ENCODE measurements around the gene GJD3. TPM values are rescaled to one million over a fixed set of nuclear protein-coding genes. Genes with fewer than 3 reads are reported as not detected.

The GJD3 gene
- total RNA-seq, 2 donors from 2014 or later, result not detected

- TF ChIP-seq CTCF (conservative IDR thresholded peaks at IDR 0.05), result no peak
- H3K4me1 ChIP-seq (ENCODE audit: control insufficient read depth, insufficient read depth, low read length), result peaks cover 21% of the 10 kb centered on the region
- H3K36me3 Mint-ChIP-seq (ENCODE audit: low read depth), result peaks cover 24% of the 10 kb centered on the region
- H3K4me1 Mint-ChIP-seq, result peaks cover 56% of the 10 kb centered on the region
- H3K4me3 ChIP-seq (ENCODE audit: low read length), result no peak overlapping the region
- peak overlapping the region; percentile 15 for H3K4me3 Mint-ChIP-seq
- no peaks in the 10 kb centered on the region for H3K27me3 Mint-ChIP-seq (ENCODE audit: insufficient read depth)
- peaks cover 28% of the 10 kb centered on the region for H3K36me3 ChIP-seq (ENCODE audit: control insufficient read depth, insufficient read depth, low read length)
- H3K9me3 ChIP-seq (ENCODE audit: control insufficient read depth, low read length), result no peaks in the 10 kb centered on the region
- no peaks in the 10 kb centered on the region for H3K27me3 ChIP-seq (ENCODE audit: control insufficient read depth, insufficient read depth, low read length, poor library complexity, severe bottlenecking)
- no peak overlapping the region for H3K9ac ChIP-seq (ENCODE audit: extremely low read depth, low read length, poor library complexity, severe bottlenecking)
- WGBS, 2 experiments (ENCODE audit: insufficient coverage in 1 of 2, insufficient read length in 1 of 2), result 13 to 67% methylated on average over 1 to 6 of the region's 9 CpGs
- no peak overlapping the region for H3K27ac Mint-ChIP-seq
- peak; percentile 77 for DNase-seq
- peak overlapping the region; percentile 95 for H3K27ac ChIP-seq (ENCODE audit: low read depth, low read length)
- H3K9me3 Mint-ChIP-seq, result no peaks in the 10 kb centered on the region
Measured at GRCh38 chr17:40347319-40348135, 17.0 kb downstream of the GJD3 start.

GRCh38 chr17:40346765-40347158 lies 17.8 kb downstream of the GJD3 start:
- peaks cover 21% of the 10 kb centered on the region for H3K36me3 ChIP-seq (ENCODE audit: control insufficient read depth, insufficient read depth, low read length)
- H3K36me3 Mint-ChIP-seq (ENCODE audit: low read depth), result peaks cover 16% of the 10 kb centered on the region
- peak overlapping the region; percentile 15 for H3K4me3 Mint-ChIP-seq
- 87% methylated on average over 1 of the region's 1 CpG; no CpG with 5 or more reads in 1 of the 2 experiments for WGBS, 2 experiments (ENCODE audit: insufficient coverage in 1 of 2, insufficient read length in 1 of 2)
- peaks cover 21% of the 10 kb centered on the region for H3K4me1 ChIP-seq (ENCODE audit: control insufficient read depth, insufficient read depth, low read length)
- H3K4me1 Mint-ChIP-seq, result peaks cover 54% of the 10 kb centered on the region
- no peak overlapping the region for H3K4me3 ChIP-seq (ENCODE audit: low read length)
- H3K27ac Mint-ChIP-seq, result no peak overlapping the region
- DNase-seq, result no peak
- no peaks in the 10 kb centered on the region for H3K9me3 Mint-ChIP-seq
- H3K27me3 Mint-ChIP-seq (ENCODE audit: insufficient read depth), result no peaks in the 10 kb centered on the region
- H3K9ac ChIP-seq (ENCODE audit: extremely low read depth, low read length, poor library complexity, severe bottlenecking), result no peak overlapping the region
- H3K27ac ChIP-seq (ENCODE audit: low read depth, low read length), result peak overlapping the region; percentile 95
- H3K9me3 ChIP-seq (ENCODE audit: control insufficient read depth, low read length), result no peaks in the 10 kb centered on the region
- no peaks in the 10 kb centered on the region for H3K27me3 ChIP-seq (ENCODE audit: control insufficient read depth, insufficient read depth, low read length, poor library complexity, severe bottlenecking)
- no peak for TF ChIP-seq CTCF (conservative IDR thresholded peaks at IDR 0.05)

DNA sequence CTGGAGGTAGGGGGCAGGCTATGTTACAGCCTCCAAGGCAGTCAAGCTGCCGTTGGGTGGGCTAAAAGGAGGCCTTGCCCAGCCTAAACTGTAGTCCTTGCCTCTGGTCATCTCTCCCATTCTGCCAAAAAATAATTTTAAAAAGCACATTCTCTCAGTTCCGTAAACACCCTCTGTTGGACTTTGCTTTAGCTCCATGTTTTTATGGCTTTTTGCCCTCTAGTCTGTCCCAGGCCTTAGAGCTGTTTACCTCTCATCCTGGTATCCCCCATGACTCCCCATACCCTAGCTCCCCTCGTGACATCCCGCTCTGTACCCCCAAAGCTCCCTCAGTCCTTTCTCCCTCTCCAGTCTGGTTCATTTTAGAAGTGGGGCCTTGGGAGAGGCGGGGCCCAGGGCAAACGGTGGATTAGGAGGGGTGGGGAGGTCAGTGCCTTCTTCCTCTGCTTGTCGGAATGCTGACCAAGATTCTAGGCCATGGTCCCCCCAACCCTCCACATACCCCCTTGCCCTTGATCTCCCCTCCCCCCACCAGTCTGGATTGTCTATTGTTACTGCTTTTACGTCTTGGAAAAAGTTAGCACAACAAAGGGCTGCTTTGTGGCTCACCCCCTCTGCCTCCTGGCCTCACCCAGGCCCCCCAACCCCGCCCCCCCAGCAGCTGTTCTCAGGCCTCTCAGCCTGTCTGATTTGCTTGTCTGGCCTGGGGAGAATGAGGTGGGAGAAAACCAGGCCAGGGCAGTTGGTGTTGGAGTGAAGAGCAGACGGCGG lies 18.4 kb downstream of the GJD3 start:
- Mint-ChIP-seq H3K27ac (peak overlapping the region; percentile 61), H3K27me3 (ENCODE audit: insufficient read depth) (no peaks in the 10 kb centered on the region), H3K36me3 (ENCODE audit: low read depth) (peaks cover 13% of the 10 kb centered on the region), H3K9me3 (no peaks in the 10 kb centered on the region), H3K4me3 (peak overlapping the region; percentile 72), H3K4me1 (peaks cover 55% of the 10 kb centered on the region)
- Histone ChIP-seq H3K9ac (ENCODE audit: extremely low read depth, low read length, poor library complexity, severe bottlenecking) (peak overlapping the region; percentile 71), H3K27ac (ENCODE audit: low read depth, low read length) (peak overlapping the region; percentile 95), H3K4me3 (ENCODE audit: low read length) (peak overlapping the region; percentile 85), H3K36me3 (ENCODE audit: control insufficient read depth, insufficient read depth, low read length) (peaks cover 19% of the 10 kb centered on the region), H3K27me3 (ENCODE audit: control insufficient read depth, insufficient read depth, low read length, poor library complexity, severe bottlenecking) (no peaks in the 10 kb centered on the region), H3K4me1 (ENCODE audit: control insufficient read depth, insufficient read depth, low read length) (peaks cover 21% of the 10 kb centered on the region), H3K9me3 (ENCODE audit: control insufficient read depth, low read length) (no peaks in the 10 kb centered on the region)
- 57 to 93% methylated on average over 1 to 11 of the region's 11 CpGs for WGBS, 2 experiments (ENCODE audit: insufficient coverage in 1 of 2, insufficient read length in 1 of 2)
- DNase-seq, result peak; percentile 72
- TF ChIP-seq CTCF (conservative IDR thresholded peaks at IDR 0.05), result no peak
